GM23338 (cell line): Measurements from ENCODE around the gene PTGDR2. TPM values are rescaled to one million over a fixed set of nuclear protein-coding genes. Genes with fewer than 3 reads are reported as not detected.

Experiments used
- CREB1 ChIP-seq: fragments of 250-450 bp; sonication (Bioruptor Pico); IDR thresholded peaks from 2 replicates; pipeline ENCODE4 v1.5.0; 2020; ENCODE audit warnings: low read depth, mild to moderate bottlenecking, moderate library complexity
- CTCF ChIP-seq, 2 experiments: fragments of 200-600 bp in 1 of 2; sonication (generic) in 1 of 2; conservative IDR thresholded peaks; 2 replicates each; pipeline versions ENCODE4 v1.5.1 to v1.6.1; 2016 to 2017; ENCODE audit warnings: antibody characterized with exemption in 2 of 2, low read depth in 2 of 2, mild to moderate bottlenecking in 2 of 2, moderate library complexity in 1 of 2
- ETS1 ChIP-seq: IDR thresholded peaks from 2 replicates; pipeline ENCODE4 v1.6.1; 2016; ENCODE audit warnings: antibody characterized with exemption
- EZH2 ChIP-seq: fragments of 200-600 bp; sonication (generic); IDR thresholded peaks from one replicate; pipeline ENCODE4 v1.8.0; 2017; ENCODE audit warnings: antibody characterized with exemption, mild to moderate bottlenecking, low read depth; ENCODE audit not compliant: unreplicated experiment
- EZH2phosphoT487 ChIP-seq: fragments of 200-600 bp; sonication (generic); IDR thresholded peaks from one replicate; pipeline ENCODE4 v1.8.1; 2018; ENCODE audit warnings: antibody characterized with exemption; ENCODE audit not compliant: unreplicated experiment
- JUNB ChIP-seq: IDR thresholded peaks from one replicate; pipeline ENCODE4 v1.6.1; 2016; ENCODE audit warnings: antibody characterized with exemption; ENCODE audit not compliant: unreplicated experiment
- STAT1 ChIP-seq: IDR thresholded peaks from one replicate; pipeline ENCODE4 v1.6.1; 2016; ENCODE audit warnings: antibody characterized with exemption; ENCODE audit not compliant: unreplicated experiment
- ZNF114 ChIP-seq: fragments of 250-450 bp; sonication (Bioruptor Pico); IDR thresholded peaks from 2 replicates; pipeline ENCODE4 v1.5.0; 2020; ENCODE audit warnings: mild to moderate bottlenecking, moderate library complexity
- ZNF331 ChIP-seq: fragments of 250-450 bp; sonication (Bioruptor Pico); IDR thresholded peaks from 2 replicates; pipeline ENCODE4 v1.5.0; 2020; ENCODE audit warnings: low read depth, mild to moderate bottlenecking, moderate library complexity
- ZNF462 ChIP-seq: fragments of 250-450 bp; sonication (Bioruptor Pico); IDR thresholded peaks from 2 replicates; pipeline ENCODE4 v1.5.0; 2020; ENCODE audit warnings: mild to moderate bottlenecking, moderate library complexity
- polyA plus RNA-seq: library from polyadenylated mRNA; unstranded; fragments of >200 nt; fragmentation: Nextera tagmentation; extraction: Ambion mirVana; gene quantifications from 2 replicates; pipeline ENCODE4 v1.2.1, GENCODE V29; 2016
- total RNA-seq: library from RNA; depleted of rRNA; stranded (reverse); fragments of >200 nt; shearing (Covaris generic); gene quantifications from 2 replicates; pipeline ENCODE4 v1.2.3, GENCODE V29; 2014

PTGDR2 gene
- total and polyA plus RNA-seq, 2 experiments from 2014 or later: 0.24 to 0.73 TPM

GRCh38 chr11:60880643-60881282, 25.0 kb upstream of the PTGDR2 start (continued):
- no peak for TF ChIP-seq ZNF462 (CRISPR knock-in tag)
- TF ChIP-seq EZH2: no peak
- no peak for TF ChIP-seq STAT1
- TF ChIP-seq ZNF114 (CRISPR knock-in tag): no peak
- no peak for TF ChIP-seq EZH2phosphoT487
- no peak for TF ChIP-seq ZNF331
- TF ChIP-seq CREB1: no peak
- TF ChIP-seq JUNB: no peak
- no peak for TF ChIP-seq CTCF (conservative IDR thresholded peaks at IDR 0.05; ENCODE audit: low read depth in 2 of 2)
- TF ChIP-seq ETS1: no peak
